Activated CD8-positive, alpha-beta memory T cell treated with anti-CD3 and anti-CD28 coated beads for 4 hours (primary cell): Measurements from ENCODE around the gene SRRM1.
"Not testable (repeated sequence)": the region's sequence is repeated elsewhere in the genome, so short reads cannot be mapped to it uniquely, and the experiment has no call there.

Experiments
- DNase-seq, 2 donors: peaks; one replicate each; pipeline ENCODE4 v3.0.0-alpha.2; 2020; ENCODE audit warnings: low read depth in 2 of 2

Gene SRRM1

DNA sequence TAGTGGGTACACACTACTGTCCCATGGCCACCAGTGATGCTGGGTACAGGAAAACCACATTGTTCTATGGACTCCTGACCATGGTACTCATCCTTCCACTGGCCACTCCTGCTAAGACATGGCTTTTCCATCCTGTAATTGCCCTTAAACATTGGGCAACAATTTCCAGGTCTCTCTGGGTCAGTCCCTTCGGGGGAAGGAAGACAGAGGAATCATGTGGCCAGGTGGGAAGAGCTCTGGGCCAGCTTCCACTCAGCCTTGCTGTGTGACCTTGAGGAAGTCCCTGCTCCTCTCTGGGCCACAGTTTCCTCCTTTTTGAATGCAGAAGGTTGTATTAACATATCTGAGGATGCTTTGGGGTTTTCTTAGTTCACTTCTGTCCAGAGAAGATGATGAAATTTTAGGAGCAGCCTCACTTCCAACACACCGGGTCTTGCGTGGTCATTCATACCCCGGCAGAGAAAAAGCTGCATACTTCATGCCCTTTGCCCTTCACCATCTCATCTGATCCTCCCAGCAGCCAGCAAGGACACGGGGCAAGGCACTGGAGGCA lies 50.8 kb downstream of the SRRM1 start:
- DNase-seq, result no peak

DNA sequence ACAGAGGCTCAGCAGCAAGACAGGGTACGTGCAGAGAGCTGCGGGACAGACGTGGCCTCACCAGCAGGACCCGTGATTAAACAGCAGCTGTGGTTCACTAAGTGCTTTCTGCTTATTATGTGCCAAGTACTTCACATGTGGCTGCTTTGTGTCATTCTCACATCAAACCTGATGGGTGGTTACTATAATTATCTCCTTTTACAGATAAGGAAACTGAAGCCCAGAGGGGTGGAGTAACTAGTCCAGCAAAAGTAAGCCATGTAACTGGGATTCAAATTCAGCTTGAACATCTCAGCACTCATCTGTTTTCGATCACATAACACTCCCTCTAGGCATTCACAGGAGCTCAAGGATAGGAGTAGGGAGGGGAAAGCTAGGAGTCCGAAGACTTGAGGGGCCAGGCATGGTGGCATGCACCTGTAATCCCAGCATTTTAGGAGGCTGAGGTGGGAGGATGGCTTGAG lies 51.3 kb downstream of the SRRM1 start:
- DNase-seq, result no peak

DNA sequence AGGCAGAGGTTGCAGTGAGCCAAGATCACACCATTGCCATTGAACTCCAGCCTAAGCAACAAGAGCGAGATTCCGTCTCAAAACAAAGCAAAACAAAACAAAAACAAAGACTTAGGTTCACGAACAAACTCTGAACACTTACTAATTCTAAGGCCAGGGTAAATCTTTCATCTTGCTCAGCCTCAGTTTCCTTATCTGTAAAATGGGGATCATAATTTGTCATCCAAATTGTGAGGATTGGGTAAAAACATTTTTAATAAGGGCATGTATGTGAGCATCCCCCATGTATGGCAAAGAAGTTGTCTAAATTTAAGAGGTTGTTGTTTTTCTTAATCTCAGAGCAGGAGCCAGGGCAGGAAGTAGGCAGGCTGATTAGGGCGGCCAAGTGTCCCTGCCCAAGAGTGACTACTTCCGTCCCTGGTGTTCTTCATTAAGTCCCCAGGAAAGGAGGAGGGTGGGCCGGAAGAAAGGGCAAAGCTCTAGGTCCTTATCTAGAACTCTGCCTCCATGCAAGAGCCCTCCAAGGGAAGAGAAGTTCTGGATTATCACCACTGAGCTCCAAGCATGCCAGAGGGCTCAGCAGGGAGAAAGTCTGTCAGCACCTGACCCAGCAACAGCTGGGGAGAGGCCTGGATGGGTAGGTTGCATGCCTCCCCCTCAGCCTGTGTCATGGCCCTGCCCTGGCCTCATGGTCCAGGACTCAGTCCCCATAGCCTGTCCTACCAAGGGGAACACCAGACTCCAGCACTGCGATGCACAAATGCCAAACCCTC lies 52.3 kb downstream of the SRRM1 start:
- no peak for DNase-seq

DNA sequence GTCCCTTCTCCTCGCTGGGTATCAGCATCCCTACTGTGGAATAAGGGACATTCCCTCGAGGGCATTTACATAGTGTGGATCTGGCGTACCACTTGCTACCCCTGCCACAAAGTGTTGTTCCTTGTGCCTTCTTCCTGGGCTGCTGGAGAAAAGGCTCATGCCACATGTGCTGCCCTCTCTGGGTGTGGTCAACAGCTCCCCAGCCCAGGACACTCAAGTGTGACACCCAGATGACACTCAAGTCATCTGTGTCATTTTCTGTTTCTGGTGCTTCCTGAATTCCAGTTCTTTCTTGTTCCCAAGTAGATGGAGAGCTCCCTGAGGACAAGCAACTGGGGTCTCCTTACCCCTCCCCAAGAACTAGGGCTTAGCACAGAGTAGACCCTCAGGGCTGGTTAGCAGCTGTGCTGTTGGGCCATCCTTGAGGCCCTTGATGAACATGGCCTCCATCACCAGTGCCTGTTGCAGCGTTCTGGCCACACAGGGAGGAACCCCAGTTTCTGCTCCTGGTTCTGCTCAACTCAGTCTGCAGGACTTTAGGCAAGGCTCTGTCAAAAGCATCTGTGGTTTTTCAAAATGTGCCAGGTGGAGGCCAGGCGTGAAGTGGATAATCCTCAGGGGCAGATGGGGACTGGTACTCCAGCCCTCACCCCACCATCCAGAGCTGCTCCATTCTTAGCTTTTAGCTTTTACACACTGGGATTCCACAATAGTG lies 53.1 kb downstream of the SRRM1 start:
- no peak for DNase-seq

DNA sequence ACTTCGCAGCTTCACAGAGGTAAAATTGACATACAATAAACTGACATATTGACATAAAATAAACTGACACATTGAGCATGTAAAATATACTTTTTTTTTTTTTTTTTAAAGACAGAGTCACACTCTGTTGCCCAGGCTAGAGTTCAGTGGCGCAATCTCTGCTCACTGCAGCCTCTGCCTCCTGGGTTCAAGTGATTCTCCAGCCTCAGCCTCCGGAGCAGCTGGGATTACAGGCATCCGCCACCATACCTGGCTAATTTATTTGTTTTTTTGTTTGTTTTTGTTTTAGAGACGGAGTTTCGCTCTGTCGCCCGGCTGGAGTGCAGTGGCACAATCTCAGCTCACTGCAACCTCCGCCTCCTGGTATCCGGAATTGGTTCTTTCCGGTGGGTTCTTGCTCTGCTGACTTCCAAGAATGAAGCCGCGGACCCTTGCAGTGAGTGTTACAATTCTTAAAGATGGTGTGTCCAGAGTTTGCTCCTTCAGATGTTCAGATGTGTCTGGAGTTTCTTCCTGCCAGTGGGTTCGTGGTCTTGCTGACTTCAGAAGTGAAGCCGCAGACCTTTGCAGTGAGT lies 53.7 kb downstream of the SRRM1 start:
- DNase-seq, result no peak

DNA sequence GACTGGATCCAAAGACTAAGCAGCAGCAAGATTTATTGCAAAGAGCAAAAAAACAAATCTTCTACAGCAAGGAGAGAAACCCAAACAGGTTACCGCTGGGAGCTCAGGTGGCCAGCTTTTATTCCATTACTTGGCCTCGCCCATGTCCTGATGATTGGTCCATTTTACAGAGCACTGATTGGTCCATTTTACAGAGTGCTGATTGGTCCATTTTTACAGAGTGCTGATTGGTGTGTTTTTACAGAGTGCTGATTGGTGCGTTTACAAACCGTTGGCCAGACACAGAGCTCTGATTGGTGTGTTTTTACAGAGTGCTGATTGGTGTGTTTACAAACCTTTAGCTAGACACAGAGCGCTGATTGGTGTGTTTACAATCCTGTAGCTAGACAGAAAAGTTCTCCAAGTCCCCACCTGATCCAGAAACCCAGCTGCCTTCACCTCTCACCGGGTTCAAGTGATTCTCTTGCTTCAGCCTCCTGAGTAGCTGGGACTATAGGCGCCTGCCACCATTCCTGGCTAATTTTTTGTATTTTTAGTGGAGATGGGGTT lies 54.4 kb downstream of the SRRM1 start:
- DNase-seq, result not testable (repeated sequence)

DNA sequence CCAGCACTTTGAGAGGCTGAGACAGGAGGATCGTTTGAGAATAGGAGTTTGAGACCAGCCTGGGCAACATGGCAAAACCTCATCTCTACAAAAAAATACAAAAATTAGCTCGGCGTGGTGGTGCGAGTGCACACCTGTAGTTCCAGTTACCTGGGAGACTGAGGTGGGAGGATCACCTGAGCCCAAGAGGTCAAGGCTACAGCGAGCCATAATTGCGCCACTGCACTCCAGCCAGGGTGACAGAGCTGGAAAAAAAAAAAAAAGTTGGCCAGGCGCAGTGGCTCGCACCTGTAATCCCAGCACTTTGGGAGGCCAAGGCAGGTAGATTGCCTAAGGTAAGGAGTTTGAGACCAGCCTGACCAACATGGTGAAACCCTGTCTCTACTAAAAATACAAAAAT lies 55.2 kb downstream of the SRRM1 start:
- DNase-seq, result not testable (repeated sequence)

DNA sequence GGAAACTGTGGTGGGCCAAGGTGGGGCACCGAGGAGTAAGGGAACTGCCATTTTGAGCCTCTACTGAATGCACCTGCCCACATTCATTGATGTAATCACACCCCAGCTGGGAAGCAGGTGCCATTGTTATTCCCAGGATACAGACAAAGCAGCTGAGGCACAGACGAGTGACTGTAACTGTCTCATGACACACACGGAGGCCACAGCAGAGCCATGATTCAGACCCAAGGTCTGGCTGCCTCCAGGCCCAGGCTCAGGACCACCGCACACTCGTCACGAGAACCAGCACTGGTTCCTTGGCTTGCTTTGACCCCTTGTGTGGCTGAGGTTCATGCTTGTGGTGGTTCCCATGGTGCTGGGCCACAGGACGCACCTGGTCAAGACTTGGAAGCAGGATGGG lies 56.5 kb downstream of the SRRM1 start:
- no peak for DNase-seq

DNA sequence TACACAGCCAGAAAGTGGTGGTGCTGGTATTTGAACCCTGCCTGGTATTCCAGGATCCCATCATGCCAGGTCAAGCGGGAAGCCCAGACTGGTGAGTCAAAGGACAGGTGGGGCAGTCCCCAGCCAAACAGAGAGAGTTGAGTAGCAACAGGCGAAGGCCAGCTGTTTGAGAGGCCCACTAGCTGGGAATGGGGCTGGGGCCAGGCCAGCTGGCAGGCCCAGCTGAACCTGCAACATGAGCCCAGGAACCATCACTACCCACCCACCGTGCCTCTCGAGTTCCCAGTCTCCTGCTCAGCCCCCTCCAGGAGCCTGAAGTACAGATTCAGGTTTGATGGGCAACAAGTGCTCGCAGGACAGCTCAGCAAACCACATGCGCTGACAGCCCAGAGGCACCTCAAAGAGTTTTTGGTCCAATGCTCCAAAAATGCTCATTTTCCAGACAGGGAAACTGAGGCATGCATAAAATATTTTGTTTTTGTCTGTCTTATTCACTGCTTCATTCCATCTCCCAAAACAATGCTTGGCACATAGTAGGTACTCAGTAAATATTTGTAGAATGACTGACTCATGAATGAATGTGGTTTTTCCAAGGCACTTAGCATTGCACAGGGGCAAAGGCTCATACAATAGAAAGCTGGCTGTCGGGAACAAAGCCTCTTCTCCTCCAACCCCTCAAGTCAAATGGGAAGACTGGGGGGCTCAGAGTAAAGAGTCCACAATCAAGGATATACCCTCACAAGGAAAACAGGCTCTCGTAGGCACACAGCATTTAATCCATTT lies 59.6 kb downstream of the SRRM1 start:
- DNase-seq, result no peak

DNA sequence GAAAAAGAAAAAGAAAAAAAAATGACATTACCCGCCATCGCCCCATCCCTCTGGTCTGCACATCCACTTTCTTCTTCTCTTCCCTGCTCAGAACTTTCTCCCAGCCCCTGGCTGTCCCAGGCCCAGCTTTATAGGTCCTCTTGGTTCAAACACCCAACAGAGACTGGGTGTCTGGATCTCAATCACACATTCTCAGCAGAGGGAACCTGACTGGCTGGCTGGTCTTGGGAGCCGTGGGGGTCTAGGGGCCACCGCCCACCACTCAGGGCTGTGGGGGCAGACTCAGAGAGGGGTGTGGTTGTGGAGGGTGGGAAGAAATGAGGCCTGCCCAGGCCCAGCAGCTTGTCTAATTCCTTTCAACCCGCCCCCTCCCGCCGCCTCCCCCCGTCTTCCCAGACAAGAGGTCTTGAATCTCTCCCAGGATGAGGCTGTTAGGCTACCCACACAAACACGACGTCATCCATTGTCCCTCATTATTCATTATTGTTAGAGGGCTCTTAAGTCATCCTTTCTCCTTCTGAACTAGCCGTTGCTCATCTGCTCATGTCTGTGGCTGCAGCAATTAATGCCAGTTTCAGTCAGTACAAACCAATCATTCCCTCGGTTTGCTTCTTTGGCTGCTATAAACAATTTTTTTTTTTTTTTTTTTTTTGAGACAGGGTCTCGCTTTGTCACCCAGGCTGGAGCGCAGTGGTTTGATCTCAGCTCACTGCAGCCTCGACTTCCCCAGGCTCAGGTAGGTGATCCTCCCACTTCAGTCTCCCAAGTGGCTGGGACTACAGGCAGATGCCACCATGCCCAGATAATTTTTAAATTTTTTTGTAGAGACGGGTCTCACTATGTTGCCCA lies 61.5 kb downstream of the SRRM1 start:
- no peak for DNase-seq

DNA sequence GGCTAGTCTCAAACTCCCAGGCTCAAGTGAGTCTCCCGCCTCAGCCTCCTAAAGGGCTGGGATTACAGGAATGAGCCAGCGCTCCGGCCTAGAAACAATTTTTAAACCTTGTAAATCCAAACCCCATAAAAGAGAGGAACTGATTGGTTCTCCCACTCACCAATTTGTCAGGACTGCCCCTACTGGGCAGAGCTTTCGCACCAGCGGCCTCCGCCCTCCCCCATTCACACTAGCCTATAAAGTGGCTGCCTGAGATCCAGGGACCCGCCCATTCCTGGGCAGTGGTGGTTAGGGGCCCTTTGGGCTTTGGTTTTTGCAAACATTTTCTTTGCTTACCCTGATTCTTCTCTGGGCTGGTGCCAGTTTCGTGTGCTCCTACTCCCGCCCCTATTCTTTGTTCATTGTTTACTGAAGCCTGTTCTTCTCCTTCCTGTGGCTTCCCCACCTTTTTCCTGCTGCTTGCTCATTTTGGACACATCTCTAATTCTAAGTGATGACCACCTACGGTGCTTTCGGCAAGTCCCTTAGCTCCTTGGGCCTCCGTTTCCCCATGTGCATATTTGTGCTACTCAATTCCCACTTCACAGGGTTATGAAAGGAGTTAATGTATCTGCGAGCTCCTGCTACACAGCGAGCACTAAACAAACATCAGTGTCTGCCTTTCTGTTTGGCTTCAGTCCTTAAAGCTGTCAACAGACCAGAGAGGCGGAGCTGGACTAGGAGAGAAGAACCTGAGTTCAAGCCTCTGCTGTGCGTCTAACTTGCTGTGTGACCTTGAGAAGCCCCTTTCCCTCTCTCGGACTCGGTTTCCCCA lies 62.4 kb downstream of the SRRM1 start:
- no peak for DNase-seq

DNA sequence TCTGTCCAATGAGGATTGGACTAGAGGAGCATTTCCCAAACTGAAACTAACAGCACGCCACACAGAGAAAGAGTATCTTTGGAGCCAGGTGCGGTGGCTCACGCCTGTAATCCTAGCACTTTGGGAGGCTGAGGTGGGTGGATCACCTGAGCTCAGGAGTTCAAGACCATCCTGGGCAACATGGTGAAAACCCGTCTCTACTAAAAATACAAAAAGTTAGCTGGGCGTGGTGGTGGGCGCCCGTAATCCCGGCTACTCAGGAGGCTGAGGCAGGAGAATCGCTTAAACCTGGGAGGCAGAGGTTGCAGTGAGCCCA lies 62.9 kb downstream of the SRRM1 start:
- DNase-seq, result not testable (repeated sequence)

DNA sequence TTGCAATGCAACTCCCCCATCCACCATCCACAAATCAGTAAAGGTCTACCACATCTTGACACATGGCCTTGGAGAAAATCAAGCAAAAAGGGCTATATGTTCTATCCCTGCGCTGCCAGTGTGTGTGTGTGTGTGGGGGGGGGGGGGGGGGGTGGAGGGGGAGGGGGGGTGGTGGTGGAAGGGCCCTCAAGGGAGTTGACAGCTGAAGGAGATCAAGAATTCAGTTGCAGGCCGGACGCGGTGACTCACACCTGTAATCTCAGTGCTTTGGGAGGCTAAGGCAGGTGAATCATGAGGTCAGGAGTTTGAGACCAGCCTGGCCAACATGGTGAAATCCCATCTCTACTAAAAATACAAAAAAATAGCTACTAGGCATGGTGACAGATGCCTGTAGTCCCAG lies 64.6 kb downstream of the SRRM1 start:
- DNase-seq, result no peak

DNA sequence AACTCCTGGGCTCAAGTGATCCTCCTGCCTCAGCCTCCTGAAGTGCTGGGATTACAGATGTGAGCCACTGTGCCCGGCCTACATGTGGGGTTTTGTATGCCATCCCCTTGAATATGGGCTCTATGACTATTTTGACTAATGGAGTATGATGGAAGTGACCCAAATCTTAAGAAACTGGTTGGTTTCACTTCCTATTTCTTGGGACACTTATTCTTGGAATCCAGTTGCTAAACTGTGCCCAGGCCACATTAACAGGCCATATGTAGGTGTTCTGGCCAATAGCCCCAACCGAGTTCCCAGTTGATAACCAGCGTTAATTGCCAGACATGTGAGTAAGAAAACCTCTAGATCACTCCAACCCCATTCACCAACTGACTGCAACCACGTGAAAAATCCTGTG lies 65.8 kb downstream of the SRRM1 start:
- no peak for DNase-seq

DNA sequence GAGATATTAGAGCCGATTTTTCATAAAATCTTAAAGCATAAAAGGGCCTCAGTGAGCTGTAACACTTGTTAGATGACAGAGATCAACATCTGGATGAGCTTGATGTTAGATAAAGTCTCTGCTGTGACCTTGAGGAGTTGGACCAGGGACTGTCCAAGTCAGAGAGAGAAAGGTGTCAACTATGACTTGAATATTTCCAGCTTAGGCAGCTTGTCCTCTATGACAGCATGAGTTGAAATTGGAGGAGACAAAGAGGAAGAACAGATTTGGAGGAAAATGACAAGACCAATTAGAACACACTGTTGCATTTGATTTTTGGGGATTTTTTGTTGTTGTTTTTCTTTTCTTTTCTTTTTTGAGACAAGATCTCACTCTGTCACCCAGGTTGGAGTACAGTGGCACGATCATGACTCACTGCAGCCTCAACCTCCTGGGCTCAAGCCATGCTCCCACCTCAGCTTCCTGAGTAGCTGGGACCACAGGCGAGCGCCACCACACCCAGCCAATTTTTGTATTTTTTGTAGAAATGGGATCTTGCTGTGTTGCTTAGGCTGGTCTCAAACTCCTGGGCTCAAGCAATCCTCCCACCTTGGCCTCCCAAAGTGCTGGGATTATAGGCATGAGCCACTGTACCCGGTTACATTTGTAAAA lies 66.8 kb downstream of the SRRM1 start:
- no peak for DNase-seq

DNA sequence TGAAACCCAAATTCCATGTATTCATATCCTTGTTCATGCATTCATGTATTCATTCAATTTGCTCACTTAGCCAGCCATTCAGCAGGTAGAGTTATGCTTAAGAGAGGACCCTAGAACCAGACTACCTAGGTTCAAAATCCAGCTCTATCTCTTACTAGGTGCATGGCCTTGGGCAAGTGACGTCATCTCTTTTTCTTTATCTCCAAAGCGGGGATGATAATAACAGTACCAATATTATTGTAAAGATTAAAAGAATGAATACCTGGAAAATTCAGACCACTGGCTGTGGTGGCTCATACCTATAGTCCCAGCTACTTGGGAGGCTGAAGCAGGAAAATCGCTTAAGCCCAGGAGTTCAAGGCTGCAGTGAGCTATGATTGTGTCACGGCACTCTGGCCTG lies 68.2 kb downstream of the SRRM1 start:
- DNase-seq, result no peak

DNA sequence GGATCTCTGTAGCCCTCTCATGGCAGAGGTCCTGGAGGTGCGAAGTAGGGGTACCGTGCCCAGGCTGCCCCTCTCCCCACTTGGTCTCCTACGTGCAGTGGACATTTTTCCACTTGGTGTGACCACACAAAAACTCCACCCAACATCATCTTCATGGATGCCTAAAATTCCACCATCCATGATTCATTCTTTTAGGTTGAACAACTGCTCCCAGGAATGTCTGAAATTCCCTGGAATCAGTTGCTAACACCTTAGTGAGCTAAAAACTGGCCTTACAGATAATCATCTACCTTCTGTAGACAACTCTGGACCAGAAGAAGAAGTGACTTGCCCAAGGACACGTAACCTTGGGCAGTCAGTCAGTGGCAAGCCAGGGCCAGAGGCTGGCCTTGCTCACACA lies 70.1 kb downstream of the SRRM1 start:
- DNase-seq, result no peak

DNA sequence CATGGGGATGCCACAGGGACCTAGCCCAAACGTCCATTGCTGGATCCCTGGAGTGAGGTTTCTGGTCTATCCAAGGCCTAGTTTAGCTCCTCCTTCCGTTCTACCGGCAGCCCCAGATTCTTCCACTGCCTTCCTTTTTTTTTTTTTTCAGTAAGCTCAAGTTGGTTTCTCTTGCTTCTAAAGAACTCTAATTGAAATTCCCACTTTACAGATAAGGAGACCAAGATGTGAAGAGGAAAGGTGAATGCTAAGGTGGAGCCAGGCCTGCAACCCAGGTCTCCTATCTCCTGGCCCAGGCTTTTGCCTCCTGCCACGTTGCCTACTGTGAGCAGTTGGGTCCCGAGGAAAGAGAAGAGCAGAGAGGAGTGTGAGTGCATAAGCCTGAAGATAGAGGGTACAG lies 70.6 kb downstream of the SRRM1 start:
- DNase-seq, result no peak

DNA sequence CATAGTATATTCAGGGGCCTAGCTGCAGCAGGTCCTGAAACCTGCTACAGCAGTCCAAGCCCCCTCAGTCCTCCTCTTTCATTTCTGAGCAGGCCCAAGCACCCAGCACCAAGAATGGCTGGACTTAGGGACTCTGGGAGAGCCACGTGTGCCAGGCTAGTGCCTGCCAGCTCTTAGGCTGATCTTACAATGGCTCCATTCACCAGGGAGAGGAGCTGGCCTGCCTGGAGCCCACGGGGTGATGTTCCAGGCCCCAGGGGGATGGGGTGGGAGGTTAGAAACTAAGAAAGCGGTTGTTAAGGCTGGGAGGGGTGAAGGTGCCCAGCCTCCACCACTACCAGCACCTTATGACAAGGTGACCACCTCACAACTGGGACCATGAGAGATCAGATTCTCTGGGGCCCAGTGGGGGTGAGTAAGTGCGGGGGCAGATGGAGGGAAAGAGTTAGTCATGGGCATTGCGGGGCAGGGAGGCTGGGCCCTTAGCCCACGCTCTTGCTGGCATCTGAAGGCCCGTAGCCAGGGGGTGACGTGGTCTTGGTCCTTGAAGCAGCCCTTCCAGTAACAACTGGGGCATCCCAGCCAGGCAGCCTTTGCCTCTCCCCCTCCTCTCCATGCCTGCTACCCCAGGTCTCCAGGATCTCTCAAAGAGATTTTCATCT lies 71.9 kb downstream of the SRRM1 start:
- no peak for DNase-seq
